HS-5 (cell line): Measurements from ENCODE around the gene MXD3.
"Not testable (repeated sequence)": the region's sequence is repeated elsewhere in the genome, so short reads cannot be mapped to it uniquely, and the experiment has no call there.

Experiments
- DNase-seq: peaks from one replicate; pipeline ENCODE4 v3.0.0-alpha.2; 2012; ENCODE audit warnings: low read depth

MXD3 gene

GRCh38 chr5:177265395-177265794 is 46.3 kb downstream of the MXD3 start:
- no peak for DNase-seq

DNA sequence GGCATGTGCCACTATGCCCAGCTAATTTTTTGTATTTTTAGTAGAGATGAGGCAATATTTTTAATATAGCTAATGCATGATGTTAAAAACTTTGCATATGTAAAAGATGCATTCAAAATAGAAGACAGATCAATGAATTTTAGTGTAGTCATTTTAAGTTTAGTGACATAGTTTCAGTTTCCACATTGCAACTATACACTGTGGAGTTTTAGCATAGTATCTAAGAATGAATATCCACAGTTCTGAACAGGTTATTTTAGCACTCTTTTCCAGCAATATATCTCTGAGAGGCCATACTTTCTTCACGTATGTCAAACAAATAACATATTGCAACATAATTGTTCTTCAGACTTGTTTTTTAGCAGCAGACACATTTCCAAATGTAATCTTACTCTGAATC is 47.5 kb downstream of the MXD3 start:
- no peak for DNase-seq

DNA sequence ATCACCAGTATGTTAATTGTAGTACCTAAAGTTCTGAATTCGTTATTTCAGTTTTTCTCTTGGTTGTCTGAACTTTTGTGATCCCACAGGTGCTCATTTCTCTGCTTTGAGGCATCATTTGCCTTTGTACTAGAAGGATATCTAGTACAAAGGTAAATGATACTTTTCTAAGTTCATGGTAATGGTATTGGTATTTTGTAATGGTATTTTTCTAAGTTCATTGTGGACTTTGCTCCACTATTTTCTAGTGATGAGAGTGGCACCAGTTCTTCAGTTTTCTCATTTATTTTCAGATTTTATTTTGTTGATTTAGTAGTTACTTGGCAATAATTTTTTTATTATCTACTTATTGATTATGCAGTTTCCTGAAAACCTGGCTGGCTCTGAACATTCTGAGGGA is 50.2 kb downstream of the MXD3 start:
- DNase-seq = no peak

DNA sequence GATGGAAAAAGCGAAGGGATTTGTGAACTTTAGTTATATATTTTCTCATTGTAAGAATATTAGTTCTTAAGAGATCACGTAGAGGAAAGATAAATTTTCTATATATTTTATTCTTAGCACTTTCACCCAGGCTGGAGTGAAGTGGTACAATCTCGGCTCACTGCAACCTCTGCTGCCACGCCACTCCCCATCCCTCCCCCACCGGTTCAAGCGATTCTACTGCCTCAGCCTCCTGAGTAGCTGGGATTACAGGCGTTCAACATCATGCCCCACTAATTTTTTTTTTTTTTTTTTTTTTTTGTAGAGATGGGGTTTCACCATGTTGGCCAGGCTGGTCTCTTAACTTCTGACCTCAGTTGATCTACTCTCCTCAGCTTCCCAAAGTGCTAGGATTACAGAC is 50.7 kb downstream of the MXD3 start:
- DNase-seq = no peak

DNA sequence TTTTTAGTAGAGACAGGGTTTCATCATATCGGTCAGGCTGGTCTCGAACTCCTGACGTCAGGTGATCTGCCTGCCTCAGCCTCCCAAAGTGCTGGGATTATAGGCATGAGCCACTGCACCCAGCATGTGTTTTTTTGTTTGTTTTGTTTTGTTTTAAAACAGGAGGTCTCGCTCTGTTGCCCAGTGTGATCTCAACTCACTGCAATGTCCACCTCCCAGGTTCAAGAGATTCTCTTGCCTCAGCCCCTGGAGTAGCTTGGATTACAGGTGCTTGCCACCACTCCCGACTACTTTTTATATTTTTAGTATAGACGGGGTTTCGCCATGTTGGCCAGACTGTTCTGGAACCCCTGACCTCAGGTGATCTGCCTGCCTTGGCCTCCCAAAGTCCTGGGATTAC is 53.0 kb downstream of the MXD3 start:
- DNase-seq = not testable (repeated sequence)
